ENCODE measurements around the gene TENT4A. TPM values are rescaled to one million over a fixed set of nuclear protein-coding genes. Genes with fewer than 3 reads are reported as not detected.

The TENT4A gene
- total RNA-seq, 1 experiment from 2014 or later, result 29.6 TPM

GRCh38 chr5:6752782-6753181 is 39.5 kb downstream of the TENT4A start:
- in situ Hi-C loops (cut with HindIII; ENCODE audit: low pct_unique_long_range_greater_than_20kb, low sequenced_read_pairs) (no loop called here), intact Hi-C loops (cut with micrococcal nuclease; ENCODE audit: unreplicated experiment) (no loop called here)
- Histone ChIP-seq H3K27ac (ENCODE audit: low read length) (no peak overlapping the region), H3K36me3 (ENCODE audit: control insufficient read depth, insufficient read depth, low read length) (peaks cover 25% of the 10 kb centered on the region), H3K4me1 (ENCODE audit: control insufficient read depth, insufficient read depth, low read length) (no peaks in the 10 kb centered on the region), H3K9me3 (ENCODE audit: control insufficient read depth, insufficient read depth, low read depth, low read length) (no peaks in the 10 kb centered on the region), H3K4me3 (ENCODE audit: low read depth in 2 of 2, low read length in 2 of 2) (no peak overlapping the region), H3K27me3 (ENCODE audit: control insufficient read depth, insufficient read depth, low read length) (no peaks in the 10 kb centered on the region)
- DNase-seq (ENCODE audit: low read depth, low spot score) (no peak), ATAC-seq (no peak)
- BruUV-seq (replicated peaks), result no TSS peak
- CTCF ChIA-PET, result no interaction called here
- TF ChIP-seq SIN3A (IDR thresholded peaks at IDR 0.05; ENCODE audit: borderline replicate concordance, insufficient read depth, low read depth, low read length) (no peak), CTCF (IDR thresholded peaks at IDR 0.05) (no peak), REST (IDR thresholded peaks at IDR 0.05; ENCODE audit: insufficient read depth in 1 of 2, low read depth in 2 of 2, low read length in 1 of 2) (no peak), TCF7L2 (IDR thresholded peaks at IDR 0.05; ENCODE audit: low read depth, low read length) (no peak), POLR2AphosphoS5 (IDR thresholded peaks at IDR 0.05; ENCODE audit: low read depth, low read length) (no peak)
- POLR2A ChIA-PET, result no interaction called here

- ATAC-seq, result no peak
- Histone ChIP-seq H3K27me3 (ENCODE audit: control insufficient read depth, insufficient read depth, low read length) (no peaks in the 10 kb centered on the region), H3K4me1 (ENCODE audit: control insufficient read depth, insufficient read depth, low read length) (no peaks in the 10 kb centered on the region), H3K36me3 (ENCODE audit: control insufficient read depth, insufficient read depth, low read length) (peaks cover 24% of the 10 kb centered on the region), H3K4me3 (ENCODE audit: low read depth in 2 of 2, low read length in 2 of 2) (no peak overlapping the region), H3K27ac (ENCODE audit: low read length) (no peak overlapping the region), H3K9me3 (ENCODE audit: control insufficient read depth, insufficient read depth, low read depth, low read length) (no peaks in the 10 kb centered on the region)
- in situ Hi-C loops (cut with HindIII; ENCODE audit: low pct_unique_long_range_greater_than_20kb, low sequenced_read_pairs) (no loop called here), intact Hi-C loops (cut with micrococcal nuclease; ENCODE audit: unreplicated experiment) (no loop called here)
- ChIA-PET POLR2A (no interaction called here), CTCF (no interaction called here)
- DNase-seq (ENCODE audit: low read depth, low spot score), result no peak
- no TSS peak for BruUV-seq (replicated peaks)
- no peak for TF ChIP-seq POLR2AphosphoS5 (IDR thresholded peaks at IDR 0.05; ENCODE audit: low read depth, low read length)
- TF ChIP-seq REST (IDR thresholded peaks at IDR 0.05; ENCODE audit: insufficient read depth in 1 of 2, low read depth in 2 of 2, low read length in 1 of 2), result no peak
- TF ChIP-seq SIN3A (IDR thresholded peaks at IDR 0.05; ENCODE audit: borderline replicate concordance, insufficient read depth, low read depth, low read length), result no peak
- no peak for TF ChIP-seq TCF7L2 (IDR thresholded peaks at IDR 0.05; ENCODE audit: low read depth, low read length)
- no peak for TF ChIP-seq CTCF (IDR thresholded peaks at IDR 0.05)
Measured at GRCh38 chr5:6753851-6754250, 40.6 kb downstream of the TENT4A start.
